GM19035 (cell line): ENCODE results near the gene FNDC3A.

ENCODE experiments used
- ATAC-seq: cut with Tn5 transposase; IDR thresholded peaks from one replicate; pipeline ENCODE4 v1.9.1; 2021; ENCODE audit not compliant: unreplicated experiment

FNDC3A gene

DNA sequence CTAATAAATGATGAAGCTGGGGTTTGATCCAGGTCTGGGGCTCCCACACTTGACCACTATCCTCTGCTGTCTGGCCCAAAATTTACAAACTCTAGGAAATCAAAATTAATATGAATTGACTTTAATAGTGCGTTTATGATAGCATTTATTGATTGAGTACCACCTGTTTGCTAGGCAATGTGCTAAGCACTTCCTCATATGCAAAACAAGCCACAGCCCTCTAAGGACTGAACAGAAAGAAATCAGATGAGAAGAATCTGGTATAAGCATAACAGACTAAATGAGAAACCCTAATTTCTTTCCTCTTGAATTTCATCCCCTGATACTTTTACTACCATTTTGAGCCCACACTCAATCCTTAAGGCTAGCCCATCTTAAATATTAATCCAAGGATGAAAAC is 237.8 kb downstream of the FNDC3A start:
- no peak for ATAC-seq

DNA sequence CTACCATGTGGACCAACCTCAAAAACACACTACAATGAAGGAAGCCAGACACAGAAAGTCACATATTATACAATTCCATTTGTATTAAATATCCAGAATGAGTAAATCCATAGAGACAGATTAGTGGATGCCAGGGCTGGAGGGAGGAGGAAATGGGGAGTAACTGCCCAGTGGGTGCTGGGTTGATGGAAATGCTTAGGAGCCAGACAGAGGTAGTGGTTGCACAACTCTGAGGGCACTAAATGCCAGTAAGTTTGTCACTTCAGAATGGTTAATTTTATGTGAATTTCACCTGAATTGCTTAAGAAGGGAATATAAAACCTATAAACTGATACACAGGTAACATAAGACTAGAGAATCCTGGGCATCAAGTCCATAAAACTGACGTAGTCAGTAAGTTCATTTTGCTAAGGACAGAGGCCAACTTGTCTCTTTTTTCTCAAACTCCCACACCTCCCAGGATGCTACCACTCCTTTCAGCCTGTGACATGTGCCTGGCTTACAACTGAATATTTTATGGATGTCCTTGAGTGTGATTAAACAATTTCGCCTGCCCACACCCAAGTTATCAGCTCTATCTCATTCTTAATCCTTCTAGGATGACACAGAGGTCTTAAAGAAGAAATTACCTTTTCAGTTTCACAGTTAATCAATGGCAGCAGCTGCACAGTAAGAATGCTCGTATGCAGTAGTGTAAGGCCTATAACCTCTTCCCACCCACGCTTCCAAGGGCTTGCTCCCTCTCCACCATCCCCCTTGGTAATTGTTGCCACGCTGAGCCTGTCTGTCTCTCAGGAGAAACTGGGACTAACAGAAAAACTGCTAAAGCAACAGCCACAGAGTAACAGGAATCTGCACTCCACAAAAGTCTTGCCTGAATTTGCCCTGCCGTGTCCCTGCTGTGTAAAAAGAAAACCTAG is 238.5 kb downstream of the FNDC3A start:
- no peak for ATAC-seq

DNA sequence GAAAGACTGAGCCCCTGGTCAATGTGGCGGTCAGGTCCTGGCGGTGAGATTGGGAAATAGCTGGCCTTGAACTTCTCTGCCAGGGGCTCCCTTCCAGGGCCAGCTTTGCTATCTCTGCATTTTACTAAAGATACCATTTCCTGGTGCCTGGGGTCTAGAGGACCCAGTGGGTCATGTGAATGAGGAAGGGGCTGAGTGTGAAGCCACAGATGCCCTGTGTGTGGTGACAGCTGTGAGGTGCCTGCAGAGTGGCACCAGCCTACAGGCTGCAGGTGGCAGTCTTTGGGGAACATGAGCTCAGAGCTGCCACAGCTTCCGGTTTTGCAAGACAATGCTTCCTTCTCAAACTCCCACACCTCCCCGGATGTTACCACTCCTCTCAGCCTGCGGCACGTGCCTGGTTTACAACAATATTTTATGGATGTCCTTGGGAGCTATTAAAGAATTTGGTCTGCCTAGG is 239.2 kb downstream of the FNDC3A start:
- no peak for ATAC-seq

DNA sequence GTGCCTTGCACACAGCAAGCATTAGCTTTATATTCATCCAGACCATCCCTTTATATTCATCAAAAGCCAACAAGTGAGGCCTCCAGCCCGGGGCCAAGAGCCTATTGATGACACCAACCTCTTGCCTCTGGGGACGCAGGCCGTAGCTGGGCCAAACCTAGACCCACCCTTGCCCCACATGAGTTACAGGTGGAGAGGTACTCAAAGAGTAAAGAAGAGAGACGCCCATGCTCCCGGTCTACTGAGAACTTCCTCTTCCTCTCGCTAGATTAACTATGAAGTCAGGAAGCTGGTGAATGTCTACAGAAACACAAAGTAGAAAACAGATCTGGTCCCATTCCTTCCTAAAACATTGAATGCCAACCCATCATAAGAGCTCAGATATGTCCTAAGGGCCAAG is 240.6 kb downstream of the FNDC3A start:
- ATAC-seq: no peak

DNA sequence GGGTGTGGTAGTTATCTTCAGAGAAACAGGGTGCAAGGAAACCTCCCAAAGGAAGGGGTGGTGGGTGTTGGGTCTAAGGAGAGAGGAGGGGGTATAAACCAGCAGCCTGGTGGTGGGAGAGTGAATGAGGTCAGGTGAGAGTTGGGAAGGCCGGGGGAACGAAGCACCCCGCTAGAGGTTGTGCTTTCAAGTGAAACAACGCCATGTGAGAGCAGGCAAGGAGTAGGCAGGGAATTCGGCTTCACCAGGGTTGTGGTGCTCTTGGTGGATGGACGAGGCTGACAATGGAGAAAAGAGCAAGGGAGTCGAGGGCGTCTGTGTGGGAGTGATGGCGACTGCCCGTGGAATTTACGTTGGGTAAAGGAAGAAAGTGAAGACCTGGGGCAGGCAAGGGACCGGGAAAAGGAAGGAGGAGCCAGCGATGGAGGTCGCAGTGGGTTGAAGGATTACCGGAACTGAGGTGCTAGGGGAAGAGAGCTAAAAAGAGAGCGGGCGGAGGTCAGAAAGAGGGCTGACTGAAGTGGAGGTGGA is 242.3 kb downstream of the FNDC3A start:
- no peak for ATAC-seq

DNA sequence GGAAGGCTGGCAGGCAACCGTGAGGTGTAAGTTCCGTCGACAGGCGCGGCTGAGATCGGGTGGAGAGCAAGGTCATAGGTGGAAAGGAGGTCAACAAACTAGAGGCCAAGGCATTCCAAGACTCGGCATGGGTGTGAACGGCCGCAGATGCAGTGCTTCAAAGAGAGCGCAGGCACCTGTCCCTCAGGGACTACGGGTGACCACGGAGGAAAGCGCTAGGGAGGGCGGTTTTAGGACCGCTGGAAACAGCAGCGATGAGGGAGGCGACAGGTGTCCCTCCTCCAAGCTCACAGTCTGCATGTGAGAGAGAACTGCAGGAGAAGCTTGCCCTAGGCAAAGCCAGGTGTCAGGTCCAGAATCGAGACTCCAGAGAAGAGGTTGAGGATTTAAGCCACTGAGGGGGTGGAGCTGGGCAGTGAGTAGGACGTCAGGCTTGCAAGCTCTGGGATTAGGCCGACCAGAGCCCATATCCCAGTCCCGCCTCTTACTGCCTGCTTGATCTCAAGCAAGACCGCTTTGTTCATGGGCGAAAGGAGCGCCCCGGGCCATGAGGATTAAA is 242.9 kb downstream of the FNDC3A start:
- ATAC-seq: no peak

DNA sequence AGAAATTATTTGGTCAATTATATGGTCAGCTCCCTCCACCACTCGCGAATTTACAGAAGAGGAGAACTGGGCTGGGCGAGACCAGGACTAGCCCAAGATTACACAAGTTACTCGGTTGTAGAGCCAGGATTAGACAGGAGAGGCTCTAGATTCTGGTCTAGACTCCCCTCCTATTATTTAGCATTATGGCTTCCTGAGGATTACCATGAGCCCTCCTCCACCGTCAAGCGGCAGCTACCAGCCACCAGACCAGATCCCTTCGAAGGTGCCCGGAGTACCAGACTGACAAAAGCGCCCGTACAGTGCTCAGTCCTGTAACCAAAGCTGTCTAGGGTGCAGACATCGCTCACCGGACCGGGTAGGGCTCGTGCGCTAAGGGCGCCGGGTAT is 243.9 kb downstream of the FNDC3A start:
- no peak for ATAC-seq

DNA sequence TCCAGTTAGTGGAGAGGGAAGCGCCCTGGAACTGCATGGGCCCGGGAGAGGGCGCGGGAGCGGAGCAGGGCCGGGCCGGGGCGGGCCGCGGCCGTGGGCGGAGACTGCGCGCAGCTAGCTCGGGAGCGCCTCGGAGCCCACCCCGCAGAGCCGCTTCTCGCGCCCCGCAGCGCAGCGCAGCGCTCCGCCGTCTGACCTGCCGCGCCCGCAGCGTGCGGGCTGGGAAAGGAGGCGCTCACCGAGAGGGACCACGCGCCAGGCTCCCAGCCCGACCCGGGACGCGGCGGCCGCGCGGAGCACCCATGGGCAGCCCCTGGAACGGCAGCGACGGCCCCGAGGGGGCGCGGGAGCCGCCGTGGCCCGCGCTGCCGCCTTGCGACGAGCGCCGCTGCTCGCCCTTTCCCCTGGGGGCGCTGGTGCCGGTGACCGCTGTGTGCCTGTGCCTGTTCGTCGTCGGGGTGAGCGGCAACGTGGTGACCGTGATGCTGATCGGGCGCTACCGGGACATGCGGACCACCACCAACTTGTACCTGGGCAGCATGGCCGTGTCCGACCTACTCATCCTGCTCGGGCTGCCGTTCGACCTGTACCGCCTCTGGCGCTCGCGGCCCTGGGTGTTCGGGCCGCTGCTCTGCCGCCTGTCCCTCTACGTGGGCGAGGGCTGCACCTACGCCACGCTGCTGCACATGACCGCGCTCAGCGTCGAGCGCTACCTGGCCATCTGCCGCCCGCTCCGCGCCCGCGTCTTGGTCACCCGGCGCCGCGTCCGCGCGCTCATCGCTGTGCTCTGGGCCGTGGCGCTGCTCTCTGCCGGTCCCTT is 244.5 kb downstream of the FNDC3A start, which contains the start of gene MLNR:
TSS of gene MLNR (plus strand) at position 303 of the 820 bp plus-strand sequence. CDS start at position 303, 0 bp downstream.
- ATAC-seq: no peak

DNA sequence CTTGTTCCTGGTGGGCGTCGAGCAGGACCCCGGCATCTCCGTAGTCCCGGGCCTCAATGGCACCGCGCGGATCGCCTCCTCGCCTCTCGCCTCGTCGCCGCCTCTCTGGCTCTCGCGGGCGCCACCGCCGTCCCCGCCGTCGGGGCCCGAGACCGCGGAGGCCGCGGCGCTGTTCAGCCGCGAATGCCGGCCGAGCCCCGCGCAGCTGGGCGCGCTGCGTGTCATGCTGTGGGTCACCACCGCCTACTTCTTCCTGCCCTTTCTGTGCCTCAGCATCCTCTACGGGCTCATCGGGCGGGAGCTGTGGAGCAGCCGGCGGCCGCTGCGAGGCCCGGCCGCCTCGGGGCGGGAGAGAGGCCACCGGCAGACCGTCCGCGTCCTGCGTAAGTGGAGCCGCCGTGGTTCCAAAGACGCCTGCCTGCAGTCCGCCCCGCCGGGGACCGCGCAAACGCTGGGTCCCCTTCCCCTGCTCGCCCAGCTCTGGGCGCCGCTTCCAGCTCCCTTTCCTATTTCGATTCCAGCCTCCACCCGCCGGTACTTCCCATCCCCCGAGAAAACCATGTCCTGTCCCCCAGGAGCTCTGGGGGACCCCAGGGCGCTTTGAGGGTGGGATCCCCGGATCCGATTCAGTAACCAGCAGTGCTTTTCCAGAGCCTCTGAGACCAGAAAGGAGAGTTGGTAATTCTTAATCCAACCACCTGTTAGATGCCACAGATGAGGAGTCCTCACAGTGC is 245.3 kb downstream of the FNDC3A start:
- no peak for ATAC-seq

DNA sequence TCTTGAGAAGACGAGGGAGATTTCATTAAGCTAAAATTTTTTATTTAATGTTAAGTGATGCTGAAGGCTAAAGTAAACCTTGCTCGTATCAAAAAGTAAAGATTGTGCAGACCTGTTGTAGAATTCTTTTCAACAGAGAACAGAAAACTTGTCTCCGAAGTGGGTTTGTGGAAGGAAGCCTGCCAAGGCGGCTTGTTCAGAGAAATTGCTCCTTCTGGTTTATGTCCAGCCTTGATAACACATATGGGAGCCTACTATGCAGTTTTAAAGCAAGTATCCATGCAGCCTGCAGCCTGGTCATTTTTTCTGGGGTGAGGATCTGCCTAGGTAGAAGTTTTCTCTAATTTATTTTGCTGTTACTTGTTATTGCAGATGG is 245.9 kb downstream of the FNDC3A start:
- ATAC-seq: no peak

DNA sequence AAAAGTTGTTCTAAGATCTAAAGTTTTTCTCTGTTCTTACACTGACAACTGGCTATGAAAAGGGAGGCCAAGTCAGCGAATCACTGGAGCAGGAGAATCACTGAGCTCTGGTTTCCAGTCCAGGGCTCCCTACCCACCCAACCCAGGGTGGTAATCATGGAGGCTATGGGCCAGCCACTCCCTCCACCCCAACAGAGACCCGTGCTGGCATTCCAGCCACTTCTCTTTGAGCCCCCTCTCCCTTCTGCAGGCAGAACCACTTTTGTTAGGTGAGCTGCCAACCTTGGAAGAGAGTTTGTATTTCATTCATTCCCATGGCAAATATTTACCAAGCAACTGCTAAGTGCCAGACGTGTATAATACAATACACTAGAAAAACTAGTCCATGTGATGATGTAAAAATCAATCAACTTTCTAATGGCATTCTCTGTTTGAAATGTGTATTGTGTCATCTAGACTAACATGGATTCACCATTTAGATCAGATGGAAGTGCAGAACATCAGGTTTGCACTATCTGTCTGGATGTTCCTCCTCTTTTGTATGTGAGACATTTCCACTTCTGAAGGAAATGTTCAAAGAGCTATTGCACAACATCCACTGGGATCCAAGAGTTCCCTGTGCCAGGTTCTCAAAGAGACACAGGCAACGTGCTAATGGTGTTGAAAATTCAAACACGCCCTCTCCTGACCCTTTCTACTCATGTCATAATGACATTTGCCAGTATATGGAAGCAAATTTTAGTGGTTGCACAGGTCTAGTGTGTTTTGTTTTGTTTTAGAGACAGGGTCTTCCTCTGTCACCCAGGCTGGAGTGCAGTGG is 249.7 kb downstream of the FNDC3A start:
- ATAC-seq: no peak

DNA sequence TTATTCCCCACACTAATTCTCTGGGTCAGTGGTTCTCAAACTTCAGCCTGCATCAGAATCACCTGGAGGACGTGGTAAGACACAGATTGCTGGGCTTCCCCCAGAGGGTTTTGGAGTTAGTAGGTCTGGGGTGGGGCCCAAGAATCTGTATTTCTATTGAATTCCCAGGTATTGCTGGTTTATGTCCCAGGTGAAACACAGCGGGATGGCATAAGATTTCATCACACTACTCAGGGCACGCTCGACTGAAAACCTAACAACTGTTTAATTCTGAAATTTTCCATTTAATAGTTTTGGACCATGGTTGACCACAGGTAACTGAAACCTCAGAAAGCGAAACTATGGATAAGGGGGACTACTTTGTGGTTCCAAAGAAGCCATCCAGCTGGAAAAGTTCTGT is 250.9 kb downstream of the FNDC3A start:
- ATAC-seq: no peak

DNA sequence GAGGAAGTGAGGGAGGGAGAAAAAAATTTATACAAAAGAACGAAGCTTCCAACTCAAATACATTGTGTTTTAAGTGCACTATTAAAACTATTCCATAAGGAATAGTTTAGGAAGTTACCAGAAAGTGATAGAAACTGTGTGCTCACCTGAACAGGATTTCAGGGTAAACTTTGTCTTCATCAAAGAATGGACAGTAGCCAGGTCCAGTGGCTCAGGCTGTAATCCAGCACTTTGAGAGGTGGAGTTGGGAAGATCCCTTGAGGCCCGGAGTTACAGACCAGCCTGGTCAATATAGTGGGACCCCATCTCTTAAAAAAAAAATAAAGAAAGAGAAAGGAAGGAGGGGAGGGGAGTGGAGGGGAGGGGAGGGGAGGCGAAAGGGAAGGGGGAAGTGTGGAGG is 259.0 kb downstream of the FNDC3A start:
- ATAC-seq: no peak

DNA sequence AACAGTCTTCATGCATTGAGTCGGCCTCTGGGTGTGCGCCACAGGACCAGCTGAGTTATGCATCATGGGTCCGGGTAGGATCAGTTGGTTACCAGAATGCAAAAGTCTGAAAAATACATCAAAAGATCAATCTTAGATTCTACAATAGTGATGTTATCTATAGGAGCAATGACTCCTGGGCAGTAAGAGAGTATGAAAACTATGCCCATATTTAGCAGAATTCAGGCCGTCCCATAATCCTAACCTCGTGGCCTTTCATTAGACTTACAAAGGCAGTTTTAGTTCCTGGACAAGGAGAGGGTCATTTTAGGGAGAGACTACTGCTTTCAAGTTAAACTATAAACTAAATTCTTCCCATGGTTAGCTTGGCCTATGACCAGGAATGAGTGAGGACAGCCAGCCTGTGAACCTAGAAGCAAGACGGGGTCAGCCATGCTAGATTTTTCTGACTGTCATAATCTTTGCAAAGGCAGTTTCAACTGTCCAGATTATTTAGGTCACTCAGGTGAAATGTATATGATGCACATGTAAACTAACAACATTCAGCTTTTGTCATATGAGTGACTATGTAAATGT is 260.2 kb downstream of the FNDC3A start:
- no peak for ATAC-seq

DNA sequence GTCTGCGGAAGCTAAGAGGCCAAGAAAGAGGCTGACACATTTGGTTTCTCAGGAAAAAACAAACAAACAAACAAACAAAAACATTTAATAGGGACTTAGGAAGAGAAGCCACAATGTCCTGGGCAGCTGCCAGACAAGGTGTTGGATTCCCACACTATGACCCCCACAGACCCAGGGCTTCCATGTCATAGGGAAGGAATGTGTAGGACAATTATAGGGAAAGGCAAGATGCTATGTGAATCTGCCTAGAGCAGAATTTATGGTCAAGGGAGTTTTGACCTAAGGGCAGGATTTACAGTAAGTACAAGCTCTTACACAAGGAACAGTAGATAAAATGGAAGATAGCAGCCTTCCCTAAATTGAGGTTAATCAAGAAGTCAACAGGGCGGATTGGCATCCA is 262.9 kb downstream of the FNDC3A start:
- no peak for ATAC-seq

DNA sequence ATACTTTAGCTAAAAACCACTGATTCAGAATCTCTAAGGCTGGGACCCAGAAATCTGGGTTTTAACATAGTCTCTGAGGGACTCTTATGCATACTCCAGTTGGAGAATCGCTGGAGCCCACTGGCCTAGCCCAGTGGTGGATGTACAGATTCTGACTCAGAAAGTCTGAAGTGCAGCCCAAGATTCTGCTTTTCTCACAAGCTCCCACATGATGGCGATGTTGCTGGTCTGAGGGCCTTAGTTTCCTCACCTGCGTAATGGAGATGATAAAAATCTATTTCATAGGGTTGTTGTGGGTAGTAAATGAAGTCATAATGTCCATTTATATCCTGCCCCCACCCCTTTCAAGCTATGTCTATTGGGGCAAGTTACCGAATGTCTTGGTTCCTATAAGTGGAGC is 264.3 kb downstream of the FNDC3A start:
- ATAC-seq: no peak

DNA sequence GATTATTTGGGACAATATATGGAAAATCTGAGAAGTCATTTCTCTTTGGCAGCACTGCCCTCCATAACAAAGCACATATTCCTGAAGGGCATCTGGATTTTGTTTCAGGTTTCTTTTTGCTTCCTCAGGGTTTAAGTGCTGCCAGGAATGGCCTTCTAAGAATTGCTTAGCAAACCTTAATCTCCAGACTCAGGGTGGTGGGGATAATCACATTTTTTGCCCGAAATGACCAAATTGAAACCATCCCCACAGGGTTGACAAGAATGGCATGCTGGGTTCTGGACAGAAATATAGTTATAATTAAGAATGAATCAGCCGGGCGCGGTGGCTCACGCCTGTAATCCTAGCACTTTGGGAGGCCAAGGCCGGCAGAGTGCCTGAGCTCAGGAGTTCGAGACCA is 265.6 kb downstream of the FNDC3A start:
- ATAC-seq: no peak

DNA sequence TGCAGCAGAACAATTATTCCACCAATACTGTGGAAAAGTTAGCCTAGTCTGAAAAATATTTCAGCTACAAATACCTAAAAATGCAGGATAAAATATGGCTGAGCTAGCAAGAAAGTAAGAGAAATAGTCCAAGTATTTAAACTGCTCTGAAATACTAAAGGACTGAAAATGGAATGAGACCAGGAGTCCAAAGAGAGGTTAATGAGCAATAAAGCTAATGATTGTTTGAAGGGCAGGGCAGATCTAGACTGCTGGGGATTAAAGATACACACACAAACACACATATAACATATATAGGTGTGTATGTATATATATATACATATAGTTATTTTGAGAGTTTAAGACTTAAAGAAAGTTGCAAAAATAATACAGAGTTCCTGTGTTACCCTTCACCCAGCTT is 269.4 kb downstream of the FNDC3A start:
- ATAC-seq: no peak

DNA sequence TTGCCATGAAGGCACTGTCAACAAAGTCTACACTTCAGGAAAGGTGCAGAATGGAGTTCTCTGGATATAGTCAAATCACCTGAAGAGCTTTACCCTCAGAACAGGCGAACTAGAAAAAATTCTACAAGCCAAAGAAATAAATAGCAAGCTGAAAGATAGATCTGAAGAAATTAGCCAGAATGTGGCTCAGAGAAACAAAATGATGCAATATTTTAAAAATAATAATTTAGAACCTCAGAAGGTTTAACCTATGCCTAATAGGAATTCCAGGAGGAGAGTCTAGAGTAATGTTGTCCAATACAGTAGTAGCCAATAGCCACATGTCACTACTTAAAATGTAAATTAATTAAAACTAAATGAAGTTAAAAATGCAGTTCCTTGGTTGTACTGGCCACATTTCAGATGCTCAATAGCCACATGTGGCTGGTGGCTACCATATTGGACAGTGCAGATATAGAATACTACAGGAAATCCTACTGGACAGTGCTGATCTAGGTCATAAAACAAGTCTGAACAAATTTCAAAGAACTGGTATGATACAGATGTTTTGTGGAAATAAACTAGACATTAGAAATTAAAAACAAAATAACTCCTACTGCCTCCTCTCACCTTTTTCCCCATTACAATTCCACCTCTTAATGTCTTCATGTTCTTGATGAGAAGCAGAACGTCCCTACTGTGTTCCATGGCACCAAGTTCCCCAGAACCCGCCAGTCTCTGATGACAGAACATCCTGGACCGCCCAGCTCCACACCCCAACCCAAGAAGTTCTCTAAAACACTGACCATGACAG is 271.3 kb downstream of the FNDC3A start:
- peak; percentile 47 for ATAC-seq
